H1 (cell line): ENCODE data around the gene ATP6V1G1. TPM values are rescaled to one million over a fixed set of nuclear protein-coding genes. Genes with fewer than 3 reads are reported as not detected.

Experiments used
- ASH2L ChIP-seq: fragments of 200-600, 300-600 bp; sonication (generic); IDR thresholded peaks from one replicate; pipeline ENCODE4 v1.7.1; 2017; ENCODE audit warnings: low read length
- BCL11A ChIP-seq, 2 experiments: IDR thresholded peaks; one replicate each; pipeline ENCODE4 v1.6.1; 2011; ENCODE audit warnings: low read depth in 2 of 2, low read length in 2 of 2, mild to moderate bottlenecking in 2 of 2
- CHD7 ChIP-seq: fragments of 300-600 bp; sonication (generic); IDR thresholded peaks from 2 replicates; pipeline ENCODE4 v1.7.1; 2012; ENCODE audit warnings: low read length, moderate library complexity, mild to moderate bottlenecking, inconsistent platforms; ENCODE audit not compliant: insufficient replicate concordance
- EZH2 ChIP-seq: fragments of 200-600 bp; sonication (generic); IDR thresholded peaks from 2 replicates; pipeline ENCODE4 v1.7.1; 2012; ENCODE audit warnings: low read depth, mild to moderate bottlenecking, moderate library complexity, low read length, inconsistent platforms; ENCODE audit not compliant: severe bottlenecking
- SUZ12 ChIP-seq: fragments of 200-600 bp; sonication (generic); IDR thresholded peaks from 2 replicates; pipeline ENCODE4 v1.6.1; 2012; ENCODE audit warnings: mild to moderate bottlenecking, inconsistent platforms, low read length, moderate library complexity, mixed read lengths
- YY1 ChIP-seq: IDR thresholded peaks from 2 replicates; pipeline ENCODE4 v1.6.1; 2011; ENCODE audit warnings: low read depth, mild to moderate bottlenecking, low read length
- ZNF274 ChIP-seq: IDR thresholded peaks from 2 replicates; pipeline ENCODE4 v1.7.0; 2012; ENCODE audit warnings: low read length, borderline replicate concordance; ENCODE audit errors: extremely low read depth
- polyA plus RNA-seq, 7 experiments: library from polyadenylated mRNA; depleted of rRNA in 3 of 7; stranded (reverse) in 5 of 7; unstranded in 2 of 7; fragments of >200 nt in 5 of 7; fragments of 200-250 nt in 2 of 7; gene quantifications; 1 replicate in 5 of 7; 2 replicates in 1 of 7; 4 replicates in 1 of 7; pipeline versions ENCODE4 v1.2.1 to v1.2.3, GENCODE V29; 2011 to 2013; ENCODE audit warnings: missing spikeins in 2 of 7, mixed read lengths in 2 of 7
- total RNA-seq: library from RNA; stranded (reverse); fragmentation: NEBNext Ultra II Directional; extraction: Animal tissue kit (Norgen Biotek cat#: 25700); gene quantifications from 2 replicates; pipeline ENCODE4 v1.2.1, GENCODE V29; 2021

ATP6V1G1 gene
- total and polyA plus RNA-seq, 2 of the 8 experiments (the other 6 are each of a cell fraction or from before 2014, with no cell fraction given), result 112 to 124 TPM

- no peak for TF ChIP-seq CHD7
- no peak for TF ChIP-seq ASH2L
- no peak for TF ChIP-seq BCL11A (IDR thresholded peaks at IDR 0.05; ENCODE audit: low read depth in 2 of 2, low read length in 2 of 2)
- TF ChIP-seq ZNF274, result no peak
- no peak for TF ChIP-seq YY1
- no peak for TF ChIP-seq SUZ12
- TF ChIP-seq EZH2, result no peak
- TF ChIP-seq, all 59 proteins: peak for 0
These were observed 37.8 kb upstream of the ATP6V1G1 start (continued) for GRCh38 chr9:114549697-114550330.
